Hepatocyte (in vitro differentiated cells): ENCODE data around the gene ATAD5. TPM values are rescaled to one million over a fixed set of nuclear protein-coding genes. Genes with fewer than 3 reads are reported as not detected.
A peak's percentile ranks its signal among the peaks of the same experiment; 100 is the strongest.

ENCODE experiments used
- DNase-seq: peaks from one replicate; pipeline ENCODE4 v3.0.0-alpha.2; 2016; ENCODE audit warnings: low spot score
- H2AFZ ChIP-seq: fragments of 200-600 bp; sonication (generic); 2 replicates; pipeline ENCODE4 v1.6.0; 2016; ENCODE audit warnings: antibody characterized with exemption, mild to moderate bottlenecking
- H3K27ac ChIP-seq: fragments of 200-600 bp; sonication (generic); 2 replicates; pipeline ENCODE4 v1.5.1; 2016; ENCODE audit warnings: mild to moderate bottlenecking
- H3K27me3 ChIP-seq: fragments of 200-600 bp; sonication (generic); 2 replicates; pipeline ENCODE4 v1.6.1; 2016
- H3K36me3 ChIP-seq: fragments of 200-600 bp; sonication (generic); replicated peaks from 2 replicates; pipeline ENCODE4 v1.5.1; 2016; ENCODE audit warnings: low read depth; ENCODE audit not compliant: insufficient read depth
- H3K4me1 ChIP-seq: fragments of 200-600 bp; sonication (generic); 2 replicates; pipeline ENCODE4 v1.5.1; 2016; ENCODE audit warnings: mild to moderate bottlenecking, moderate library complexity; ENCODE audit not compliant: insufficient read depth
- H3K4me2 ChIP-seq: fragments of 200-600 bp; sonication (generic); 2 replicates; pipeline ENCODE4 v1.6.0; 2016
- H3K4me3 ChIP-seq: fragments of 200-600 bp; sonication (generic); 2 replicates; pipeline ENCODE4 v1.5.1; 2016; ENCODE audit warnings: mild to moderate bottlenecking
- H3K79me2 ChIP-seq: fragments of 200-600 bp; sonication (generic); 2 replicates; pipeline ENCODE4 v1.6.0; 2017; ENCODE audit warnings: mild to moderate bottlenecking
- H3K9me2 ChIP-seq: fragments of 200-600 bp; sonication (generic); replicated peaks from 2 replicates; pipeline ENCODE4 v1.6.0; 2017; ENCODE audit warnings: mild to moderate bottlenecking; ENCODE audit not compliant: insufficient read depth
- H3K9me3 ChIP-seq: fragments of 200-600 bp; sonication (generic); 2 replicates; pipeline ENCODE4 v1.5.1; 2016; ENCODE audit warnings: low read depth, mild to moderate bottlenecking
- H4K20me1 ChIP-seq: fragments of 200-600 bp; sonication (generic); 2 replicates; pipeline ENCODE4 v1.6.0; 2016; ENCODE audit warnings: mild to moderate bottlenecking; ENCODE audit not compliant: insufficient read depth, poor library complexity, severe bottlenecking
- CTCF ChIP-seq: fragments of 200-600 bp; sonication (generic); IDR thresholded peaks from 2 replicates; pipeline ENCODE4 v1.5.1; 2016; ENCODE audit warnings: antibody characterized with exemption, mild to moderate bottlenecking; ENCODE audit not compliant: poor library complexity
- EZH2 ChIP-seq: fragments of 200-600 bp; sonication (generic); IDR thresholded peaks from 2 replicates; pipeline ENCODE4 v1.6.1; 2016; ENCODE audit warnings: antibody characterized with exemption, mild to moderate bottlenecking, borderline replicate concordance
- EZH2phosphoT487 ChIP-seq: fragments of 200-600 bp; sonication (generic); IDR thresholded peaks from one replicate; pipeline ENCODE4 v1.6.1; 2018; ENCODE audit warnings: antibody characterized with exemption, mild to moderate bottlenecking, low read depth, moderate library complexity; ENCODE audit not compliant: unreplicated experiment, severe bottlenecking
- WGBS: methylation state at CpG from one replicate; pipeline ENCODE4 v1.1.6; 2016; ENCODE audit warnings: low lambda C conversion rate; ENCODE audit errors: missing lambda C conversion rate; 5-methylcytosine and 5-hydroxymethylcytosine counted together
- polyA plus RNA-seq: library from polyadenylated mRNA; unstranded; fragments of >200 nt; fragmentation: Nextera tagmentation; extraction: Ambion mirVana; gene quantifications from 2 replicates; pipeline ENCODE4 v1.2.1, GENCODE V29; 2016
- total RNA-seq: library from RNA; depleted of rRNA; stranded (reverse); fragments of >200 nt; gene quantifications from 2 replicates; pipeline ENCODE4 v1.2.3, GENCODE V29; 2014

ATAD5 gene
- total and polyA plus RNA-seq, 2 experiments from 2014 or later, result 1.5 to 3.2 TPM

GRCh38 chr17:30922235-30923030, 90.7 kb downstream of the ATAD5 start:
- Histone ChIP-seq H3K9me3 (no peaks in the 10 kb centered on the region), H3K4me1 (peaks cover 6% of the 10 kb centered on the region), H3K36me3 (no peaks in the 10 kb centered on the region), H3K4me3 (no peak overlapping the region), H2AFZ (peak overlapping the region; percentile 56), H3K4me2 (peak overlapping the region; percentile 94), H3K9me2 (no peaks in the 10 kb centered on the region), H3K27me3 (peaks cover 57% of the 10 kb centered on the region), H4K20me1 (no peaks in the 10 kb centered on the region), H3K27ac (no peak overlapping the region), H3K79me2 (no peaks in the 10 kb centered on the region)
- 11% methylated on average over 42 of the region's 66 CpGs for WGBS
- peak; percentile 20 for DNase-seq
- TF ChIP-seq EZH2 (no peak), EZH2phosphoT487 (peak; percentile 48), CTCF (no peak)

- no peaks in the 10 kb centered on the region for H3K79me2 ChIP-seq
- no peak overlapping the region for H2AFZ ChIP-seq
- no peaks in the 10 kb centered on the region for H4K20me1 ChIP-seq
- no peak for DNase-seq
- no peaks in the 10 kb centered on the region for H3K9me2 ChIP-seq
- 56% methylated on average over 2 of the region's 2 CpGs for WGBS
- H3K36me3 ChIP-seq, result no peaks in the 10 kb centered on the region
- no peaks in the 10 kb centered on the region for H3K9me3 ChIP-seq
- H3K4me3 ChIP-seq, result no peak overlapping the region
- H3K4me2 ChIP-seq, result no peak overlapping the region
- H3K27ac ChIP-seq, result no peak overlapping the region
- no peak for TF ChIP-seq EZH2
- no peak for TF ChIP-seq CTCF
- no peak for TF ChIP-seq EZH2phosphoT487
- peaks cover 46% of the 10 kb centered on the region for H3K27me3 ChIP-seq
- peaks cover 6% of the 10 kb centered on the region for H3K4me1 ChIP-seq
These were observed 92.6 kb downstream of the ATAD5 start for GRCh38 chr17:30924341-30924740.

- WGBS, result 75% methylated on average over 6 of the region's 6 CpGs
- Histone ChIP-seq H3K4me3 (no peak overlapping the region), H3K36me3 (no peaks in the 10 kb centered on the region), H3K27ac (no peak overlapping the region), H3K27me3 (peaks cover 28% of the 10 kb centered on the region), H3K9me2 (no peaks in the 10 kb centered on the region), H3K9me3 (no peaks in the 10 kb centered on the region), H3K79me2 (no peaks in the 10 kb centered on the region), H3K4me2 (no peak overlapping the region), H4K20me1 (no peaks in the 10 kb centered on the region), H3K4me1 (peaks cover 6% of the 10 kb centered on the region), H2AFZ (no peak overlapping the region)
- TF ChIP-seq CTCF (no peak), EZH2 (no peak), EZH2phosphoT487 (no peak)
- DNase-seq, result no peak
These were observed 94.8 kb downstream of the ATAD5 start for GRCh38 chr17:30926516-30926915.
